ENCODE data around the gene FBXL19.

- TF ChIP-seq CTCF (conservative IDR thresholded peaks at IDR 0.05) (no peak), EZH2 (IDR thresholded peaks at IDR 0.05; ENCODE audit: low read depth) (no peak)
Measured at GRCh38 chr16:30947859-30948666, 24.7 kb downstream of the FBXL19 start.
